Stimulated activated CD8-positive, alpha-beta memory T cell treated with anti-CD3 and anti-CD28 coated beads, Interleukin-12 subunit alpha, Interleukin-12 subunit beta, amount 100 ng/mL, for 24 hours (primary cell): ENCODE measurements around the gene ATXN1.
"Not testable (repeated sequence)": the region's sequence is repeated elsewhere in the genome, so short reads cannot be mapped to it uniquely, and the experiment has no call there.

Source experiments
- DNase-seq: peaks from one replicate; pipeline ENCODE4 v3.0.0-alpha.2; 2020; ENCODE audit errors: extremely low read depth

Gene ATXN1

DNA sequence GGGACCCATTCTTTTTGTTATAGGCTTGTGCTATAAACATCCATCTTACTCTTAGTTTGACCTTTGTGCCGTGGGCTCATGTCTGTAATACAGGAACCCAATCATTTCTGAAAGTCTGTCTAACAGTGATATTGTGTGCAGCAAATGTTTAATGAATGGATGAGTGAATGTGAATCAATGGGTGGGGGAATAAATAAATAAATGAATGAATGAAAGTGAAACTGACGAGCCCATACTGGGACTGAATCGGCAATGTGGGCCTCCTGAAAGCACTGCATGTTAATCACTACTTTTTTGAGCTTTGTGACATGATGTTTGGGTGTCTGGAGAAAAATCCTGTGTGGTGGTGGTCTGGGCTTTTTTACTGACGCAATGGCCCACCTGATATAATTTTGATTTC, 347.9 kb downstream of the ATXN1 start:
- DNase-seq, result no peak

DNA sequence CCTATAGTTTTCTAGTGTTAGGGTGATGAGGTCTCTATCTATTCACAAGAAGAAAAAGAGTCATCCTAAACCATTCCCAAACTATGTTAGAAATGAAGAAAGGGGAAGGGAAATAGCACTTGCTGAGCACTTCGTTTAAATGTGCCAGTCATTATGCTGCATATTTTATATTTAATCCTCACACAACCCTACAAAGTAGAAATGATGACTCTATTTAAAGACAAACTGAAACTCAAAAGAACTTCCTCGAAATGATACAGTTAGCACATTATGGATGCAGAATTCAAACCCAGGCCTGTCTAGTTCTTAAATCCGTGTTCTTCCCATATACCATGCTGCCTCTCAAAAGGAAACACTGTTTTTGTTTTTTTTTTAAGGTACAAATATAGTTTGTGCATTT, 348.3 kb downstream of the ATXN1 start:
- no peak for DNase-seq

DNA sequence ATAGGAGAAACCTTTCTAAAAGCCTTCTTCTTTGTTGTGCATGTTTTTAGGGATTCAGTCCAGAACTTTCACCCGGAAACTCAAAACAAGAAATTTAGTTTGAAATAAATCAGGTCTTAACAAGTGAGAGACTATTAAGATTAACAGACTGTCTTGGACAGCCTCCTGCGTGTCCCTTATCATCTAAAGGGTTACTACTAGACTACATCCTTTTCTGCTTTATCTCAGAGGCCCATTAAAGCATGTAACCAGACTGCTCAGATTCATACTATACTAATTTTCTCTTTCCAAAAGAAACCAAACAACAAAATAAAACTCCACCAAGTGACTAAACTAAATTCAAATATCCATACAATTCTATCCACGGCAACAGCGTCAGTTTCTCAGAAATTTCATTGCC, 349.1 kb downstream of the ATXN1 start:
- no peak for DNase-seq

DNA sequence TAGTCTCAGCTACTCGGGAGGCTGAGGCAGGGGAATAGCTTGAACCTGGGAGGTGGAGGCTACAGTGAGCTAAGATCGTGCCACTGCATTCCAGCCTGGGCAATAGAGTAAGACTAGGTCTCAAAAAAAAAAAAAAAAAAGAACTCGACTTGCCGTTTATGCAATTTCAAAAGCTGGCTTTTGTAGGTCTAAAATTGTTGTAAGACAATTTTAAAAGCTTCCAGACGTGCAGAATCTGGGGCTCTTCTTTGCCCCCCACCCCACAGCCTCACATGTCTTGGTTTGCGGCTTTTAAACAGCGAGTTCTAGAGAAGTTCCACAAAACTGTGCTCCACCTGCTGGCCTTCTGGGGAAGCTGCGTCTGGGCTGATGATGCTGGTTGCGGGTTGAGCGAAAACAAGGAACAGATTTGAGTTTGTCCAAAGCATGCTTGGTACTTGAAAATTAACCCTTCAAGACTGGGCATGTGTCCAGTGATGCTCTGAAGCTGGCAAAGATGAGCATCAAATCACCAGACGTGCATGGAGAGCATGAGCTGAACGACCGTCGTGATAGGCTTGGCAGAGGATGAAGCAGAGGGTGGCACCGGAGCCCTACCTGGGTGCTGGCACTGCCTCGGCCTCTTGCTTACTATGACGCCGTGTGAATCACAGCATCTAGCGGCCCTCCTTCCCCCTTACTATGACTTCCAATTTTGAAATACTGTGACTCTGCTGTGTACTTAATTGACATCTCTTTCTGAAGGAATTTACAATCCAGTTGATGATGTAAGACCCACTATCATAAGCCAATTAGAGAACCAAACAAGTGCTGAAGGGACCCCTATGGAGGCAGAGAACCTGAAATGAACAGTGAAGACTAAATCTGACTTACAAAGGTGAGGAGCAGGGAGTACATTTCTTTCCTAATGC, 351.5 kb downstream of the ATXN1 start:
- no peak for DNase-seq

DNA sequence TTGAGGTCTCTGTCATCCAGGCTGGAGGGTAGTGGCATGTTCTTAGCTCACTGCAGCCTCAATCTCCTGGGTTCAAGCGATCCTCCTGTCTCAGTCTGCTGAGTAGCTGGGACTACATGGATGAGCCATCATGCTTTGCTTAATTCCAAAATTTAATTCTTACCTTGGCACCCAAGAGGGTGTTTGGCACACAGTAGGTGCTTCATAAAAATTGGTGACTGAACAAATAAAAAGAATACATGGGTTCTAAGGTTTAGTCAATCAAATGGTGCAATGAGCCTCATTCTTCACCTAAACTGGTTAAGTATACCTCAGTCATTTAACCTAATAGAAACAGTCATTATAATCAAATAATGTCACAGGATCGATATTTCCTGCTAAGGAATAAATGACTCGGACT, 352.5 kb downstream of the ATXN1 start:
- no peak for DNase-seq

DNA sequence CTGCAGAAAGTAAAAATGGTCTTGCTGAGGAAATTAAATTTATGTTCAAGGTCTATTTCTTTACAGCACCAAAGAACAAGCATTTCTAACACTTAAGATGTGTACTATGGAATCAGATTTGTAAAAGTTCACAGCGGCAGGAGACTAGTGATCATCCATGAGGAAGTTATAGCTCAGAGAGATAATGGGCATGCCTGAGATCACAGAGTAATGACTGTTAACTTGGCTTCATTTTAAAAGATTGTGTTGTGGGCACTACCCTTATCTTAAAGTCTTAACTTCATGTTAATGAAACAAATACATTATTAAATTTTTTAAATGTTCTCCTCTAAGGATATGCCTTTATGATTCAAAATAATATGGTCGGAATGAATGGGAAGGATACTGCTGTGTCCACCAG, 354.3 kb downstream of the ATXN1 start:
- no peak for DNase-seq

DNA sequence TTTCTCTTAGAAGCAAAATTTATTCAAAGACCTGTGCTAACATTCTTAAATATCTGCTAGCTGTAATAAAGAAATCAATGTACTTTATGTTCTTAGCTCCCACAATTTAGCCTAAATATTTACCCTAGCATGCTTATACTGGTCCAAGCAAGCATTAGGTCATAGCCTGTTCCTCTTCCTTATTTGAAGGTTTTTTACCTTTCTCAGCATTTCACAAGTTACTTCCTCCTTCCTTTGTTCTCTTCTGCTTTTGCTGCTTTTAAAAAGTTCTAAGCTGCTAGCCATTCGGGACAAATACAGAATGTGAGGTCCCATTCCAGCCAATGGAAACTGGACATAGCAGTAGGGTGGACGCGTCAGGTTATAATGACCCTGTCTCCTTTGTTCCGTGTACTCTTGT, 354.7 kb downstream of the ATXN1 start:
- DNase-seq, result not testable (repeated sequence)

DNA sequence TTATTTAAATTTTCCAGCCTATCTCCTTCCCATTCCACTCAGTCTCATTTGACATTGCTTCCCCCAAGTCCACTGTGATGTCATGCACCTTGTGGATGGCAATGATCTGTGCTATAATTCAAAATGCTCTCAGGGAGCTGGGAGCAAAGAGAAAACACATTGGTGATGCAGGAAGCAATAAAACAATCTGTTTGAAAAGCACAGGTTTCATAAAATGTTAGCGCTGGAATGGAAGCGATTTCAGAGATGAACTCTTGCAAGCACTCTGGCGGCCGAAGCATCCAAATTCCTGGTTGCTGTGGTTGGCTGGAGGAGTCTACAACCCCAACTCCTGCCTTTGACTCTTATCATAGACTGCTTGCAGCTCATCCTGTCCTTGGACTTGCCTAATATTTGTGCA, 355.9 kb downstream of the ATXN1 start:
- no peak for DNase-seq

DNA sequence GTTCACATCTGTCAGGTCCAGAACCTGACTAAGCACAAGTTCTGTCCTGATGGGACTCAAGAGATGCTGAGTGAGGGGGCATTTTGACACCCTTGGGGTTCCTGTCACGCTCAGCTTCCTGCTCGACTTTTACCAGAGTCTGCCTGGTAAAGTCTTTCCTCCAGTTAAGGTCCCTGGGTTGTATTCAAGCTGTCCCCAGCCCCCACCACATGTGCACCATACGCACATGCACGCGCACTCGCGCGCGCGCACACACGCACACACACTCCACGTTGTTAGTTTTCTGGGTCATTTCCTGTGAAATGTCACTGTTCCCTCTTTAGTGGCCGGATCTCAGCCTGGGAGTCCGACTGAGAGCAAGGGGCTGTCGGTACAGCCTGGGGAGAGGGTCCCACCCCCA, 356.8 kb downstream of the ATXN1 start:
- no peak for DNase-seq

DNA sequence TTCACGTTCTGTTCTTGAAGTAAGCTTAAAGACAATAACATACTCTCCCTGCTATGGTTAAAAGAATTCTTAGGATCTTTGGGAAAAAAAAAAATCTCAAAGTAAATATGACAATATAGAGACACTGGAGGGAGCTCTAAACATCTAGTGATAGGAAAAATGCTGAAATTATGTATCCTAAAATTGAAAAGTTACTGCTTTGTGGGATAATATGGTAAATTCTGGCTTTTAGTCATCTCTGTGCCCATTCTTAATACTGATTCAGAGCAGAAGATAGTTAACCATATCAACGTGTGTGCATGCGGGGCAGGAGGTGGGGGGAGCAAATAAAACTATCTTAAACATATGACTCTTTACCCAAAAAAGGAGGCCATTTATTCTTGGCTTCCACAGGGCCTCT, 357.4 kb downstream of the ATXN1 start:
- DNase-seq, result no peak

DNA sequence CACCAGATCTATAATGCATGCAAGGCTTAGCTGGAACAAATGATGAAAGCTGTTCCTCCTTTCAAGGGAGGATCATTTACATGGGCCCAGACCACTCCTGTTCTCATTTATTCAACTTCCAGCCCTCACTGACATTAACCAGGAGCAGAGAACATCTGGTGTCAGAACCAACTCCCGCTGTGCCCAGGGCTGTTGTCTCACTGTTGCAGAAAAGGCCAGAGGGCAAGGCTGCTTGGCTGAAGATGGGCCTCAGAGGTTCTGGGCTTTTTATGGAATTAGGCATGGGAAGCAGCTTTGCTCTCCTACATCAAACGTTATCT, 358.7 kb downstream of the ATXN1 start:
- DNase-seq, result no peak

DNA sequence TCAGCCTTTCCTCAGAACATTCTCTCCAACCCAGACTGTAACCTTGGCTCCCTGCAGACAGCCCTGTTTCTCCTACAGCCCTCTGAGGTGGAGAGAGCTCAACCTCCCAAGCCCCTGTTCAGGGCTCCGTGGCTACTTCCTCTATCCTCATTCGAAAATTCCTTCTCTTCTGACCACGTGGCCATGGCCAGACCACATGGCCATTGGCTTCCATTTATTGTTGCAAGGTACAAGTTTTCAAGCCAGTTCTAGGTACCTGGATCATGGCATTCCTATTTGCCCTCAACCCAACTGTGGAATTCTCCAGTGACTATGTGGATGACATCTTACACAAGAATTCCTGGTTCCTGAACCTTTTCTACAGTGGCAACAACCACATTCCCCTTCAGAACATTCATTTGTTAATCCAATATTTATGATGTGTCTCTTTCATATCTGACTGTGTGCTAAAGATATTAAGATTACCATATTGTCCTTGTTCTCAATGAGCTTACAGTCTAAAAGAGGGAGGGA, 361.0 kb downstream of the ATXN1 start:
- DNase-seq, result no peak

DNA sequence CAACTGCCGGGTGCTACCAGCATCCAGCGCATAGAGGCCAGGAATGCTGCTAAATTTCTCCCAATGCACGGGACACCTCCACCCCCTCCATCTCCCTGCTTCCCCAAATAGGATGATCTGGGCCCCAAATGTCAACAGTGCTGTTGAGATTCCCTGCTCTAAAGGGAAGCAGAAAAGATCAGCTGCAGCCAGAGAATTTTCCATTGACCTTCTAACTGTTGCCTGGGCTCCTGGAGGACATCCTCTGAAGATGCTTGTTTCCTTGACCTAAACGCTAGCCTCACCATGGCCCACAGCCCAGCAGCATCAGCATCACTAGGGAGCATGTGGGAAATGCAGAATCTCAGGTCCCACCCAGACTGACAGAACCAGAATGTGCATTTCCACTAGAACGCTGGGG, 361.6 kb downstream of the ATXN1 start:
- no peak for DNase-seq

DNA sequence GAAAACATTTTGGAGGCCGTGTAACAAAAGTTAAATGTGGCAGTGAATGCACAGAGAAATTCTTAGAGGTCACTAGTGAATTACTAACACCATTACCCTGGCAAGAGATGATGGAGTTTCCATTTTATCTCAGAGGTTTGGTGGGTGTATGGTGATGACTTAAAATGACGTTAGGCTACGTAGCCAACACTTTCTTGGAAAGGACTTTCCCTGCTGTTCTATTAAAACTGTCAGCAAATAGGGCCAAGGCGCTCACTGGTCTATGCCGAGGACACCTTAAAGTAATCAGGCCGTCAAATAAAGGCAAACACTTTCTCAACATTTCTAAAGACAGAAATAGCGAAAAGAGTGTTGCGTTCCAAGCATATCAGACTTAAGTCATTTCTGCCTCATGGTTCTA, 362.1 kb downstream of the ATXN1 start:
- no peak for DNase-seq

DNA sequence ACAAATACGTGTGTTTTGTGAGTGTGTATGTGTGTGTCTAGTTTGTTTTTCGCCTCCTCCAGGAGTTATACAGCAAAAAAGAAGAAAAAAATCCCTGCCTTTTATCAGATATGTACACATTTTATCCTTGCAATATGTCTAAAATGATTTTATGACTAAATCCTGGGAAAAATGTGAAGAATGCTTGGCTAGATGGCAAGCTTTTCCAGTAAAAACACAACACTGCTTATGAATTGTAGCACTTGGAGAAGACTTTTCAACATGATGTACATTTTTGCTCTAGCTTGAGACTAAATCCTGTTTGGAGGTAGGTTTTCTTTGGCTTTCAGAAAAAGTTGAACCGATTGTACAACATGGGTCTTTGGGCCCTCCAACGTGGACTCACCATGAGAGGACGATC, 362.7 kb downstream of the ATXN1 start:
- no peak for DNase-seq

DNA sequence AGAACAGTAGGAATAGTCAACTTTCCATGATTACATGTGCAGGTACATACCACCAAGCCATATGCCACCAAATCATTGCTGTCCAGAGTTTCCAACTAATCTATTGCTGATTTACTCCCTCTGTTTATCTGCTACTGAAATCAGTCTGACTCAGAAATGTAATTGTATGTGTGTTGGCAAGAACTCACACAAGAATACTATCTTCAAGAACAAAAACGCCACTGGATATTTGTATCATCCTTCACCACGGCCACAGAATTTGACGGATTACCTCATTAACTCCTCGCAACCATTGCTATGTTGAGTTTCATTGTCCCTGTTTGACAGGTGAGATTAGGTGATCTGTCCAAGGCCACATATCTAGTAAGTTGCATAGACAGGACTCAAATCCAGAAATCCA, 363.6 kb downstream of the ATXN1 start:
- DNase-seq, result no peak

DNA sequence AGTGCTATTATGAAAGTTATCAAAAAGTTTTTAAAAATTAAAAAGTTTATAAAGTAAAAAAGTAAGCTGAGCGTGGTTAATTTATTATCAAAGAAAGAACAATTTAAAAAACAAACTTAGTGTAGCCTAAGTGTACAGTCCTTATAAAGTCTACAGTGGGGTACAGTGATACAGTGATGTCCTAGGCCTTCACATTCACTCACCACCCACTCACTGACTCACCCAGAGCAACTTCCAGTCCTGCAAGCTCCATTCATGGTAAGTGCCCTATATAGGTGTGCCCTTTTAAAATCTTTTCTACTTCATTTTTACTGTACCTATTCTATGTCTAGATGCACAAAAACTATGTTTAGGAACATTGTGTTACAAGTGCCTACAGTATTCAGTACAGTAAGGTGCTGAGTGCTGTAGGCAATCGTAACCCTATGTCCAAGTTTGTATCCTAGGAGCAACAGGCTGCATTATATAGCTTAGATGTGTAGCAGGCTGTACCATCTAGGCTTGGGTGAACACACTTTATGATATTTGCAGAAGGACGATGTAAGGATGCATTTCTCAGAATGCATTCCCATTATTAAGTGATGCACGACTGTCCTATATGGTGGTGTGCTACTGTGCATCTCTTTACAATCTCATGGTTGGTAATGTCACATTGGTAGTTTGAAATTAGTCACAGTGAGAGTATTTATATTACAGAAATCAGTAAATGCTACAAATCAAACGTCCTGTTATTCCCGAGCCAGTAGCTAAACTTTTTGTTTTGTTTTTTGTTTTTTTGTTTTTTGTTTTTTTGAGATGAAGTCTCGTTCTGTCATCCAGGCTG, 364.6 kb downstream of the ATXN1 start:
- DNase-seq, result no peak

DNA sequence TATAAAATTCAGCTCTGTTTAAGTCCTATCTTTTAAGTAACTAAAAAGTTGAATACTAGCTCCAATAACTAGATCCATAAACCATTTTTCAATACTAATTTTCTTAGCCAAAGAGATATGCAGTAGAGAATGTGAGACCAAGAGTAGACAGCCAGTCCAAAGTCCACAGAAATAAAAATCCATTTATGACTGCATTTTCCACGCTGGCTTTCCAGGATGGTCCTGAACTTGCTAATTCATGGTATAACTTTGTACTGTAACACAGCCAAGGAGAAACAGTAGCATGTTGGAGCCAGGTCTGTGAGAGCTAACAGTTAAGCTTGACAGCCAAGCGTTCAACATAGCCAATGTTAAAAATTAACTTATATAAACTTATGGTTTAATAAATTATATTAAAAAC, 366.6 kb downstream of the ATXN1 start:
- DNase-seq, result no peak

DNA sequence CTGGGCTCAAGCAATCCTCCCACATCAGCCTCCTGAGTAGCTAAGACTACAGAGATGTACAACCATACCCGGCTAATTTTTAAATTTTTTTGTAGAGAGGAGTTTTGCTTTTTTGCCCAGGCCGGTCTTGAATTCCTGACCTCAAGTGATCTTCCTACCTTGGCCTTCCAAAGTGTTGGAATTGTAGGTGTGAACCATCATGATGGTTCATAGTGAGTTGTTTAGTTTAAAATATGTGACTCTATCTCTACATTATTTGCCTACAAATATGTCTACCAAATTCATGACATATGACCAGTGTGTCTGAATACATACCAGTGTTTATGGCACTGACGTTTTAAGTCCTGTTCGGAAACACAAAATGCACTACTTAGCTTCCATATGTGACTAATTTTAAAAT, 367.9 kb downstream of the ATXN1 start:
- DNase-seq, result no peak

DNA sequence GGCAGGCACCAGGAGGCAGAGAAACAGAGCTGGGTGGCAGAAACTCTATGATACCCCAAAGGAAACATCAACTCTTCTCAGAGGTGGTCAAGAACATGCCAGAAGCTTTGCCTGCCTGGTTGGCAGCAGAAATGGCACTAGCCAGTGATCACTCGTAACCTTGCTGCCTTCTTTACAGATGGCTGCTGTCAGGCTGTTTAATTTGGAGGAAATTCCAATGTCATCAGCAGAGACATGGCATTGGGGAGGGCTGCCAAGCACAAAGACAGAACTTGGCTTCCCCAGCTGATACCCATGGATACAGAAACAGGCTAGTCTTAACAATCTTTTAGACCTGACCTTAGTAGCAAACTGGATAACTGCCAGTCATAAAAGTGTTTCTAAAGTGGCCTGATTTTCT, 369.2 kb downstream of the ATXN1 start:
- DNase-seq, result no peak

DNA sequence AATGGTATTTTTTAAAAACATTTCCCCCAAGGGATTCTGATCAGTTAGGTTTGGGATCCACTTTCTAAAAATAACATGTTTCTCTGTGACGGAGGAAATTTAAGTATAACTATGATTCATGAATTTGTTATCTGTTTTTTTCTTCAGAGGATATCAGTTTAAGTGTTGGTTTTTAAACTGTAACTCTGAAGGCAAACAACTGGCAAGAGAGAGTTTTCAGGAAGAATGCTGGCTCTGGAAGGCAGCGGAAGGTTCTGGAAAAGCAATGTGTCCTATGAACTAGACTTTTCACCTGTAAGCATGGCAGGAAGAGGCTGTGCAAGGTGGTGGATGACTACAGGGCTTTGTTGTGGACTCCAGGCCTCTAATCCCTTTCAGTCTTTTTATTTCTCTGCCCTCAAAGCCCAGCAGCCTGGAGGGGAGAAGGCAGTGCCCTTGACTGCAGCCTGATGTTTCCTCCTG, 369.8 kb downstream of the ATXN1 start:
- DNase-seq, result no peak

DNA sequence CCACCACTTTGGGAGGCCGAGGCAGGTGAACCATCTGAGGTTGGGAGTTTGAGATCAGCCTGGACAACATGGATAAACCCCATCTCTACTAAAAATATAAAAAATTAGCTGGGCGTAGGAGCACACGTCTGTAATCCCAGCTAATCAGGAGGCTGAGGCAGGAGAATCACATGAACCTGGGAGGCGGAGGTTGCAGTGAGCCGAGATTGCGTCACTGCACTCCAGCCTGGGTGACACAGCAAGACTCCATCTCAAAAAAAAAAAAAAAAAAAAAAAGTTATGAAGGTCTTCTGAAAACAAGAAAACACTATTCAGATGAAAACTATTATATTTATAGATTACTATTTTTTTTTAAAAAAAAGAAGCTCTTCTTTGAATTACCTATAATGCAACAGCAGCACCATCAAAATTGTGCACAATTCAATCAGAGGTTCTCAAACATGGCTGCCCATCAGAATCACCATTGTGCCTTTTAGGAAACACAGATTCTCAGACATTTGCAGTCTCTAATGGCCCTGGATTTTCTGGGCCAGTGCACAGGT, 370.3 kb downstream of the ATXN1 start:
- not testable (repeated sequence) for DNase-seq

DNA sequence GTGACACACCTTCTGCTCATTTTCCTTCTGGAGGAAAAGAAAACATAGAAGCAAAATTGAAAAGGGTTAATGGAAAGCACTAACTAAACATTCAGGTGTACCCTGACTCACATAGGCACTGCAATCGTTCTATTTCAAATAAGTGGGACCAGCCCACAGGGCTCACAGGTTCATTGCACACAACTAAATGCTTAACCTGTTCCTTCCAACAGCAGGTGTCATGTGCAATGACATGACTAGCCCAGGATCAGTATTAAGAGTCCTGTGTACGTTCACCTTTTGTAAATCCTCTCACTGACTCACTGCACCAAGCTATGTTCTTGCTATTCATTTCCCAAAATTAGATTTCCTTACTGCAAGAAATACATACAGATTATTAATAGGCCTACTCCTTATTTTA, 371.6 kb downstream of the ATXN1 start:
- no peak for DNase-seq
